ENCODE measurements around the gene SPAG4.

DNA sequence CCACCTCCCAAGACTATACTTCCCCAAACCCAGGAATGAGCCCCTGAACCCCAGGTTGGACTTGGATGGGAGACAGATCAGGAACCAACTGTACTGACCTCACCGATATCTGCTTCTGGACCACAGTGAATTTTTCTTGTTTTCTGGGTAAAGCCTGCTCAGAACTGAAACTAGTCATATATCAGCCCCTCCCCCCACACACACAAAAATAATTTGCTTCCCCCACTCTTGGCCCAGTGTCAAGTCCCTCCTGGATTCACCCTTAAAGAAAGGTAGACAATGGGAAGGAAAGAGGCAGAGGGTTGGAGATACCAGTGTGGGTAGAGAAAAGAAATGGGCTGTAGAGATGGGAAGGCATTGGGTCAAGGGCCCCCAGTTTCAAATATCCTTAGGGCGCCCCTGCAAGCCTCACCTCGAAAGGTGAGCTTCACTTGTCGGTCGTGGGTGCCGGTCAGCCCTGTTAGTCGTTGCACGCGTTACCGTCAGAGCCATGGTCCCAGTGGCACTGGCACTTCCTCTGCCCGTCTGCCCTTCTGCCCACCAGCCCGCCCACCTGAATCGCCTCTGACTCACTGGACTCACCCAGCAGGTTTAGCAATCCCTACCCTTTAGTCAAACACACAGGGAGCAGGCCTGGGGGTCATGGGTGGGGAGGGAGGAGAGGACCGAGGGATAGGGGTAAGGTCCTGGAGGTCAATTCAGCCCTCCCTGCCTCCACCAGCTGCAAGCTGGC lies 8.5 kb upstream of the SPAG4 start:
- TF ChIP-seq ZNF274 (IDR thresholded peaks at IDR 0.05; ENCODE audit: low read depth, low read length) (no peak), SUZ12 (IDR thresholded peaks at IDR 0.05; ENCODE audit: extremely low read depth, insufficient read depth, insufficient read length) (no peak), YY1 (IDR thresholded peaks at IDR 0.05; ENCODE audit: insufficient read depth, insufficient read length) (no peak)

Data from NT2/D1 (cell line).